ENCODE data around the gene CACNA1F. TPM values are rescaled to one million over a fixed set of nuclear protein-coding genes. Genes with fewer than 3 reads are reported as not detected.

The CACNA1F gene
- total RNA-seq, 1 experiment from 2014 or later = not detected

DNA sequence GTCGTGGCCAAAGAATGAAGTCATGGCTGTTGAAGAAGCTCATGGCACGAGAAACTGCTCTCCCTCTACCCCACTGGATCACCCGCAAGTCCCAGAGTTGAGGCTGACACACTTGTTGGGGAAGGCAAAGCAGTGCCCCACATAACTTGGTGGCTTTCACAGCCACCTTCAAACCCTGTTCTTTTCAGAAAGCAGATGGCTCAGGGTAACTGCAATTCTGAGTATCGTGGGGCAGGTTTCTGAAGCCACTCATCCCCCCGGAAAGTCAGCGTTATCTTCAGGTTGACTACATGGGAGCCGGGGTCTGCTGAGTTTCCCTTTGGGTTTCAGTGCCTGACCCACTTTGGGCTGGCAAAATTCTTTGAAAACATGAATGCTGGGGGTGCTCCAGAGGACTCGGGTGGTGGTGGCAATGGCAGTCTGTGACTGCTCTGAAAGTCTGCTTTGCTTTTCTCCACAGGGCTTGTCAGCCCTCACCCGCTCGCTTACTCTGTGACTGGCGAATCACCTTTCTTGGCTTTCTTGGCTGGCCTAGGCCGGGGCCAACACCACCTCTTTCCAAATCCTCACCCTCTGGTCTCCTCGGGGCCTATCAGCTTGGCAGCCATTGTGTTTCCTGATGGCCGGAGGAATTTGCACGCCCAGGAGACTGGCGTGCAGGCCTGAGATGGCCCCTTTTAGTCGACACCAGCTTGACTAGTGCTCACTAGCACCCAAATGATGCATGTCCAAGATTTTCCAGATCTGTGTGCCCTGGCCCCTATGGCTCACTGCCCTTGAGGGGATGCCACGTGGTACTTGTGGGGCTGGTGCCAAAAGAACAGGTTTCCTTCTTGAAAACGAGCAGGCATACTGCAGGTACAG lies 43.8 kb upstream of the CACNA1F start:
- DNase-seq (ENCODE audit: low read depth, low spot score) (no peak), ATAC-seq (0 out of 2 replicates have a peak, but pooled peaks have one; percentile 26)
- H3K27ac ChIP-seq (ENCODE audit: low read length) = no peak overlapping the region
- ChIA-PET CTCF (no interaction called here), POLR2A (no interaction called here)
- intact Hi-C loops (cut with micrococcal nuclease; ENCODE audit: unreplicated experiment) (loop anchor here (5.0 kb wide), 1 partner anchor 85 kb away; no protein-coding TSS in a partner anchor), in situ Hi-C loops (cut with HindIII; ENCODE audit: low pct_unique_long_range_greater_than_20kb, low sequenced_read_pairs) (no loop called here)
- BruUV-seq (replicated peaks) = no TSS peak
- TF ChIP-seq SIN3A (IDR thresholded peaks at IDR 0.05; ENCODE audit: borderline replicate concordance, insufficient read depth, low read depth, low read length) (no peak), POLR2AphosphoS5 (IDR thresholded peaks at IDR 0.05; ENCODE audit: low read depth, low read length) (no peak), TCF7L2 (IDR thresholded peaks at IDR 0.05; ENCODE audit: low read depth, low read length) (no peak)
- TF ChIP-seq, protein P1, sequence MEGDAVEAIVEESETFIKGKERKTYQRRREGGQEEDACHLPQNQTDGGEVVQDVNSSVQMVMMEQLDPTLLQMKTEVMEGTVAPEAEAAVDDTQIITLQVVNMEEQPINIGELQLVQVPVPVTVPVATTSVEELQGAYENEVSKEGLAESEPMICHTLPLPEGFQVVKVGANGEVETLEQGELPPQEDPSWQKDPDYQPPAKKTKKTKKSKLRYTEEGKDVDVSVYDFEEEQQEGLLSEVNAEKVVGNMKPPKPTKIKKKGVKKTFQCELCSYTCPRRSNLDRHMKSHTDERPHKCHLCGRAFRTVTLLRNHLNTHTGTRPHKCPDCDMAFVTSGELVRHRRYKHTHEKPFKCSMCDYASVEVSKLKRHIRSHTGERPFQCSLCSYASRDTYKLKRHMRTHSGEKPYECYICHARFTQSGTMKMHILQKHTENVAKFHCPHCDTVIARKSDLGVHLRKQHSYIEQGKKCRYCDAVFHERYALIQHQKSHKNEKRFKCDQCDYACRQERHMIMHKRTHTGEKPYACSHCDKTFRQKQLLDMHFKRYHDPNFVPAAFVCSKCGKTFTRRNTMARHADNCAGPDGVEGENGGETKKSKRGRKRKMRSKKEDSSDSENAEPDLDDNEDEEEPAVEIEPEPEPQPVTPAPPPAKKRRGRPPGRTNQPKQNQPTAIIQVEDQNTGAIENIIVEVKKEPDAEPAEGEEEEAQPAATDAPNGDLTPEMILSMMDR (IDR thresholded peaks at IDR 0.05) = no peak
- TF ChIP-seq, protein P2, sequence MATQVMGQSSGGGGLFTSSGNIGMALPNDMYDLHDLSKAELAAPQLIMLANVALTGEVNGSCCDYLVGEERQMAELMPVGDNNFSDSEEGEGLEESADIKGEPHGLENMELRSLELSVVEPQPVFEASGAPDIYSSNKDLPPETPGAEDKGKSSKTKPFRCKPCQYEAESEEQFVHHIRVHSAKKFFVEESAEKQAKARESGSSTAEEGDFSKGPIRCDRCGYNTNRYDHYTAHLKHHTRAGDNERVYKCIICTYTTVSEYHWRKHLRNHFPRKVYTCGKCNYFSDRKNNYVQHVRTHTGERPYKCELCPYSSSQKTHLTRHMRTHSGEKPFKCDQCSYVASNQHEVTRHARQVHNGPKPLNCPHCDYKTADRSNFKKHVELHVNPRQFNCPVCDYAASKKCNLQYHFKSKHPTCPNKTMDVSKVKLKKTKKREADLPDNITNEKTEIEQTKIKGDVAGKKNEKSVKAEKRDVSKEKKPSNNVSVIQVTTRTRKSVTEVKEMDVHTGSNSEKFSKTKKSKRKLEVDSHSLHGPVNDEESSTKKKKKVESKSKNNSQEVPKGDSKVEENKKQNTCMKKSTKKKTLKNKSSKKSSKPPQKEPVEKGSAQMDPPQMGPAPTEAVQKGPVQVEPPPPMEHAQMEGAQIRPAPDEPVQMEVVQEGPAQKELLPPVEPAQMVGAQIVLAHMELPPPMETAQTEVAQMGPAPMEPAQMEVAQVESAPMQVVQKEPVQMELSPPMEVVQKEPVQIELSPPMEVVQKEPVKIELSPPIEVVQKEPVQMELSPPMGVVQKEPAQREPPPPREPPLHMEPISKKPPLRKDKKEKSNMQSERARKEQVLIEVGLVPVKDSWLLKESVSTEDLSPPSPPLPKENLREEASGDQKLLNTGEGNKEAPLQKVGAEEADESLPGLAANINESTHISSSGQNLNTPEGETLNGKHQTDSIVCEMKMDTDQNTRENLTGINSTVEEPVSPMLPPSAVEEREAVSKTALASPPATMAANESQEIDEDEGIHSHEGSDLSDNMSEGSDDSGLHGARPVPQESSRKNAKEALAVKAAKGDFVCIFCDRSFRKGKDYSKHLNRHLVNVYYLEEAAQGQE (IDR thresholded peaks at IDR 0.05; ENCODE audit: insufficient read depth in 1 of 2, low read depth in 2 of 2, low read length in 1 of 2) = no peak
- H3K36me3 ChIP-seq (ENCODE audit: control insufficient read depth, insufficient read depth, low read length) = no peaks in the 10 kb centered on the region
- no peak overlapping the region for H3K4me3 ChIP-seq (ENCODE audit: low read depth in 2 of 2, low read length in 2 of 2)
- no peaks in the 10 kb centered on the region for H3K9me3 ChIP-seq (ENCODE audit: control insufficient read depth, insufficient read depth, low read depth, low read length)
- no peaks in the 10 kb centered on the region for H3K27me3 ChIP-seq (ENCODE audit: control insufficient read depth, insufficient read depth, low read length)
- peaks cover 8% of the 10 kb centered on the region for H3K4me1 ChIP-seq (ENCODE audit: control insufficient read depth, insufficient read depth, low read length)

DNA sequence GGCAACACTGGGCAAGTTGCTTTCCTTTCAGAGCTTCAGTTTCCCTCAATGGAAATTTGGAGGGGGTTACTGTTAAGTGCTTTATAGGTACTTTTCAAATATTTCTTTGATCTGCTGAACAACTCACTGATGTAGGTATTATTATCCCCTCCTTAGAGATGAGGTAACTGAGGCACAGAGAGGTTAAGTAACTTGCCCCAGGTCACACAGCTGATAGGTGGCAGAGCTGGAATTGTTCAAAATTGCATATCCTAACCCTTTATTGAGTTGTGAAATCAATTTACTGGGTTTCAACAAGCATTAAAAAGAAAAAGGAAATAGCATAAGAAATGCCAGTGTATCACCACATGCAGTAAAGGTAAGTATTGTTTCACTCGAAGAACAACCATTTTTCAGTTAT lies 43.1 kb upstream of the CACNA1F start:
- Histone ChIP-seq H3K27me3 (ENCODE audit: control insufficient read depth, insufficient read depth, low read length) (no peaks in the 10 kb centered on the region), H3K4me3 (ENCODE audit: low read depth in 2 of 2, low read length in 2 of 2) (no peak overlapping the region), H3K27ac (ENCODE audit: low read length) (no peak overlapping the region), H3K4me1 (ENCODE audit: control insufficient read depth, insufficient read depth, low read length) (peaks cover 14% of the 10 kb centered on the region), H3K9me3 (ENCODE audit: control insufficient read depth, insufficient read depth, low read depth, low read length) (no peaks in the 10 kb centered on the region), H3K36me3 (ENCODE audit: control insufficient read depth, insufficient read depth, low read length) (no peaks in the 10 kb centered on the region)
- ATAC-seq (no peak), DNase-seq (ENCODE audit: low read depth, low spot score) (no peak)
- TF ChIP-seq TCF7L2 (IDR thresholded peaks at IDR 0.05; ENCODE audit: low read depth, low read length) = no peak
- no peak for TF ChIP-seq SIN3A (IDR thresholded peaks at IDR 0.05; ENCODE audit: borderline replicate concordance, insufficient read depth, low read depth, low read length)
- TF ChIP-seq, protein P1 (IDR thresholded peaks at IDR 0.05) = no peak
- TF ChIP-seq POLR2AphosphoS5 (IDR thresholded peaks at IDR 0.05; ENCODE audit: low read depth, low read length) = no peak
- TF ChIP-seq, protein P2 (IDR thresholded peaks at IDR 0.05; ENCODE audit: insufficient read depth in 1 of 2, low read depth in 2 of 2, low read length in 1 of 2) = no peak
- intact Hi-C loops (cut with micrococcal nuclease; ENCODE audit: unreplicated experiment) (loop anchor here (5.0 kb wide), 1 partner anchor 84 kb away; no protein-coding TSS in a partner anchor), in situ Hi-C loops (cut with HindIII; ENCODE audit: low pct_unique_long_range_greater_than_20kb, low sequenced_read_pairs) (no loop called here)
- ChIA-PET POLR2A (no interaction called here), CTCF (no interaction called here)
- no TSS peak for BruUV-seq (replicated peaks)
